ENCODE measurements around the gene TENT5C.

GRCh38 chr1:117646956-117647355 lies 41.1 kb downstream of the TENT5C start:
- TF ChIP-seq CTCF (IDR thresholded peaks at IDR 0.05), result no peak
- TF ChIP-seq POLR2A (IDR thresholded peaks at IDR 0.05), result no peak
- TF ChIP-seq POLR2AphosphoS5 (IDR thresholded peaks at IDR 0.05), result no peak

Data from breast epithelium (tissue), 3 donors.